Measurements from ENCODE around the gene SLC15A5. TPM values are rescaled to one million over a fixed set of nuclear protein-coding genes. Genes with fewer than 3 reads are reported as not detected.

SLC15A5 gene
- polyA plus RNA-seq, 1 of the 3 experiments (the other 2 are of a cell fraction) = not detected

DNA sequence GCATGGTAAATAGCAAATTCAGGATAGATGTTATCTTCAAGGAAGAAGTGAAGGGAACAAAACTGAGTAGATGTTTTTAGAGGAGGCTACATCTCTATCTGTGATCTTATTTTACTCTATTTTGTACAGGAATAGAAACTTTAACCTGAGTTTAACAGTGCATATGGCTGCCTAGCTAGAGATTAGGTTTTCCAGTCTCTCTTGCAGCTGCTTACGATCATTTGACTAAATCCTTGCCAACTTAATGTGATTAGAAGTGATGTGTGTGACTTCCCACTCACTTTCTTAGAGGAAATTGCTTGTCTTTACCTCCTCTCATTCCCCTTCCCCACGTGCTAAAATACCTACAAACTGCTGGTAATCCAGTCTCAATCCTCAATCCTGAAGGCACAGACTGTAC, 26.5 kb upstream of the SLC15A5 start:
- CTCF ChIA-PET = no interaction called here
- H3K9me2 ChIP-seq = no peaks in the 10 kb centered on the region
- POLR2A ChIA-PET = no interaction called here

DNA sequence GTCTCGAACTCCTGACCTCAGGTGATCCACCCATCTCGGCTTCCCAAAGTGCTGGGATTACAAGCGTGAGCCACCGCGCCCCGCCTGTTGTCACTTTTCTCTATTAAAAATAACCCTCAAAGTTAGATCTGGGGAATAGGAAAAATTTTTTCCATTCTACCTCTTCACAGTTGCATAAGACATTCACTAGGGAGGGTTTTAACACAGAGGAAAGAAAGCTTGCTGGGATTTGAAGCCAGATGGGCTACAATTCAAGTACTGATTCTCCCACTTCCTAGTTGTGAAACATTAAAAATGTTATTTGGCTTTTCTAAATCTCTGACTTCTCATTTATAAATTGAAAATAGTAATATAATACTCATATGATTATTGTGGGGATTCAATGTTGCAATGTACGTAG, 23.3 kb upstream of the SLC15A5 start:
- H3K4me2 ChIP-seq = no peak overlapping the region
- H3K9me2 ChIP-seq = no peaks in the 10 kb centered on the region
- DNase-seq = no peak
- H3K4me1 ChIP-seq (ENCODE audit: control insufficient read depth in 1 of 2, insufficient read depth in 2 of 2, low read depth in 1 of 2, low read length in 1 of 2) = no peaks in the 10 kb centered on the region; a peak in 1 of 4 replicates
- no peaks in the 10 kb centered on the region for H4K20me1 ChIP-seq (ENCODE audit: insufficient read depth)
- no peaks in the 10 kb centered on the region for H3K27me3 ChIP-seq (ENCODE audit: insufficient read depth)
- no peak overlapping the region for H3K4me3 ChIP-seq (ENCODE audit: low read depth in 2 of 2, low read length in 1 of 2)
- no peaks in the 10 kb centered on the region for H3F3A ChIP-seq (replicated peaks; ENCODE audit: insufficient read depth)
- ChIA-PET POLR2A (no interaction called here), CTCF (no interaction called here)
- no peaks in the 10 kb centered on the region for H3K9me3 ChIP-seq
- WGBS (ENCODE audit: low lambda C conversion rate) = 17% methylated on average over 7 of the region's 7 CpGs
- no peaks in the 10 kb centered on the region for H3K36me3 ChIP-seq (replicated peaks in 1 of 2; ENCODE audit: control insufficient read depth in 1 of 2, insufficient read depth in 2 of 2, low read length in 1 of 2)
- H3K27ac ChIP-seq (ENCODE audit: low read depth in 2 of 2, low read length in 1 of 2) = no peak overlapping the region
- no peaks in the 10 kb centered on the region for H3K79me2 ChIP-seq (ENCODE audit: insufficient read depth)
- TF ChIP-seq ELF1 (IDR thresholded peaks at IDR 0.05) = no peak
- no peak for TF ChIP-seq TCF12 (IDR thresholded peaks at IDR 0.05)
- TF ChIP-seq, protein P1, sequence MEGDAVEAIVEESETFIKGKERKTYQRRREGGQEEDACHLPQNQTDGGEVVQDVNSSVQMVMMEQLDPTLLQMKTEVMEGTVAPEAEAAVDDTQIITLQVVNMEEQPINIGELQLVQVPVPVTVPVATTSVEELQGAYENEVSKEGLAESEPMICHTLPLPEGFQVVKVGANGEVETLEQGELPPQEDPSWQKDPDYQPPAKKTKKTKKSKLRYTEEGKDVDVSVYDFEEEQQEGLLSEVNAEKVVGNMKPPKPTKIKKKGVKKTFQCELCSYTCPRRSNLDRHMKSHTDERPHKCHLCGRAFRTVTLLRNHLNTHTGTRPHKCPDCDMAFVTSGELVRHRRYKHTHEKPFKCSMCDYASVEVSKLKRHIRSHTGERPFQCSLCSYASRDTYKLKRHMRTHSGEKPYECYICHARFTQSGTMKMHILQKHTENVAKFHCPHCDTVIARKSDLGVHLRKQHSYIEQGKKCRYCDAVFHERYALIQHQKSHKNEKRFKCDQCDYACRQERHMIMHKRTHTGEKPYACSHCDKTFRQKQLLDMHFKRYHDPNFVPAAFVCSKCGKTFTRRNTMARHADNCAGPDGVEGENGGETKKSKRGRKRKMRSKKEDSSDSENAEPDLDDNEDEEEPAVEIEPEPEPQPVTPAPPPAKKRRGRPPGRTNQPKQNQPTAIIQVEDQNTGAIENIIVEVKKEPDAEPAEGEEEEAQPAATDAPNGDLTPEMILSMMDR (IDR thresholded peaks at IDR 0.05) = no peak
- no peak for TF ChIP-seq POLR2AphosphoS5 (IDR thresholded peaks at IDR 0.05; ENCODE audit: low read depth, low read length)
- TF ChIP-seq NFIC (IDR thresholded peaks at IDR 0.05; ENCODE audit: borderline replicate concordance) = no peak
- no peak for TF ChIP-seq SIN3A (IDR thresholded peaks at IDR 0.05; ENCODE audit: borderline replicate concordance, low read depth, low read length)
- TF ChIP-seq GATA2 (CRISPR knock-in tag; IDR thresholded peaks at IDR 0.05) = no peak
- TF ChIP-seq, protein P2, sequence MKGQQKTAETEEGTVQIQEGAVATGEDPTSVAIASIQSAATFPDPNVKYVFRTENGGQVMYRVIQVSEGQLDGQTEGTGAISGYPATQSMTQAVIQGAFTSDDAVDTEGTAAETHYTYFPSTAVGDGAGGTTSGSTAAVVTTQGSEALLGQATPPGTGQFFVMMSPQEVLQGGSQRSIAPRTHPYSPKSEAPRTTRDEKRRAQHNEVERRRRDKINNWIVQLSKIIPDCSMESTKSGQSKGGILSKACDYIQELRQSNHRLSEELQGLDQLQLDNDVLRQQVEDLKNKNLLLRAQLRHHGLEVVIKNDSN (IDR thresholded peaks at IDR 0.05; ENCODE audit: borderline replicate concordance, low read depth) = no peak
- TF ChIP-seq GABPA (IDR thresholded peaks at IDR 0.05; ENCODE audit: low read depth) = no peak
- TF ChIP-seq MAX (IDR thresholded peaks at IDR 0.05; ENCODE audit: low read depth) = no peak
- TF ChIP-seq USF2 (IDR thresholded peaks at IDR 0.05; ENCODE audit: borderline replicate concordance, low read depth, low read length) = no peak
- no peak for TF ChIP-seq YY1 (IDR thresholded peaks at IDR 0.05; ENCODE audit: low read depth)
- no peak for TF ChIP-seq JUND (IDR thresholded peaks at IDR 0.05)
- no peak for TF ChIP-seq SMC3 (IDR thresholded peaks at IDR 0.05; ENCODE audit: low read depth, low read length)
- TF ChIP-seq NRF1 (IDR thresholded peaks at IDR 0.05; ENCODE audit: low read depth, low read length) = no peak
- no peak for TF ChIP-seq MXI1 (IDR thresholded peaks at IDR 0.05; ENCODE audit: low read depth, low read length)
- TF ChIP-seq, protein P3, sequence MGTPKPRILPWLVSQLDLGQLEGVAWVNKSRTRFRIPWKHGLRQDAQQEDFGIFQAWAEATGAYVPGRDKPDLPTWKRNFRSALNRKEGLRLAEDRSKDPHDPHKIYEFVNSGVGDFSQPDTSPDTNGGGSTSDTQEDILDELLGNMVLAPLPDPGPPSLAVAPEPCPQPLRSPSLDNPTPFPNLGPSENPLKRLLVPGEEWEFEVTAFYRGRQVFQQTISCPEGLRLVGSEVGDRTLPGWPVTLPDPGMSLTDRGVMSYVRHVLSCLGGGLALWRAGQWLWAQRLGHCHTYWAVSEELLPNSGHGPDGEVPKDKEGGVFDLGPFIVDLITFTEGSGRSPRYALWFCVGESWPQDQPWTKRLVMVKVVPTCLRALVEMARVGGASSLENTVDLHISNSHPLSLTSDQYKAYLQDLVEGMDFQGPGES (IDR thresholded peaks at IDR 0.05; ENCODE audit: low read depth, low read length) = no peak
- TF ChIP-seq, protein P4, sequence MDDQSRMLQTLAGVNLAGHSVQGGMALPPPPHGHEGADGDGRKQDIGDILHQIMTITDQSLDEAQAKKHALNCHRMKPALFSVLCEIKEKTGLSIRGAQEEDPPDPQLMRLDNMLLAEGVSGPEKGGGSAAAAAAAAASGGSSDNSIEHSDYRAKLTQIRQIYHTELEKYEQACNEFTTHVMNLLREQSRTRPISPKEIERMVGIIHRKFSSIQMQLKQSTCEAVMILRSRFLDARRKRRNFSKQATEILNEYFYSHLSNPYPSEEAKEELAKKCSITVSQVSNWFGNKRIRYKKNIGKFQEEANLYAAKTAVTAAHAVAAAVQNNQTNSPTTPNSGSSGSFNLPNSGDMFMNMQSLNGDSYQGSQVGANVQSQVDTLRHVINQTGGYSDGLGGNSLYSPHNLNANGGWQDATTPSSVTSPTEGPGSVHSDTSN (IDR thresholded peaks at IDR 0.05) = no peak
- H2AFZ ChIP-seq (ENCODE audit: low read depth) = no peak overlapping the region
- H3K9ac ChIP-seq = no peak overlapping the region

More for the DNA sequence above, 26.5 kb upstream of the SLC15A5 start:
- no peaks in the 10 kb centered on the region; a peak in 1 of 4 replicates for H3K4me1 ChIP-seq (ENCODE audit: control insufficient read depth in 1 of 2, insufficient read depth in 2 of 2, low read depth in 1 of 2, low read length in 1 of 2)
- TF ChIP-seq RXRA (IDR thresholded peaks at IDR 0.05; ENCODE audit: borderline replicate concordance, low read depth) = no peak
- TF ChIP-seq POLR2AphosphoS5 (IDR thresholded peaks at IDR 0.05; ENCODE audit: low read depth, low read length) = no peak
- no peak for TF ChIP-seq USF2 (IDR thresholded peaks at IDR 0.05; ENCODE audit: borderline replicate concordance, low read depth, low read length)
- TF ChIP-seq TEAD4 (IDR thresholded peaks at IDR 0.05; ENCODE audit: borderline replicate concordance, insufficient read depth) = no peak
- H3K4me2 ChIP-seq = no peak overlapping the region
- H3K9me3 ChIP-seq = no peaks in the 10 kb centered on the region
- H3F3A ChIP-seq (replicated peaks; ENCODE audit: insufficient read depth) = no peaks in the 10 kb centered on the region
- no peak for DNase-seq
- H3K79me2 ChIP-seq (ENCODE audit: insufficient read depth) = no peaks in the 10 kb centered on the region
- H3K36me3 ChIP-seq (replicated peaks in 1 of 2; ENCODE audit: control insufficient read depth in 1 of 2, insufficient read depth in 2 of 2, low read length in 1 of 2) = no peaks in the 10 kb centered on the region
- H4K20me1 ChIP-seq (ENCODE audit: insufficient read depth) = no peaks in the 10 kb centered on the region
- 22% methylated on average over 2 of the region's 2 CpGs for WGBS (ENCODE audit: low lambda C conversion rate)
- H3K27ac ChIP-seq (ENCODE audit: low read depth in 2 of 2, low read length in 1 of 2) = no peak overlapping the region
- no peak overlapping the region for H2AFZ ChIP-seq (ENCODE audit: low read depth)
- H3K27me3 ChIP-seq (ENCODE audit: insufficient read depth) = no peaks in the 10 kb centered on the region
- no peak overlapping the region for H3K9ac ChIP-seq
- H3K4me3 ChIP-seq (ENCODE audit: low read depth in 2 of 2, low read length in 1 of 2) = no peak overlapping the region
